A204.1 (cell line): ENCODE results near the gene FHOD3.
A peak's percentile ranks its signal among the peaks of the same experiment; 100 is the strongest.

Experiments
- FAIRE-seq: peaks from 2 replicates; lab custom pipeline; 2012; peaks lifted over from hg19 to GRCh38; lab: Jason Lieb, UNC

FHOD3 gene

DNA sequence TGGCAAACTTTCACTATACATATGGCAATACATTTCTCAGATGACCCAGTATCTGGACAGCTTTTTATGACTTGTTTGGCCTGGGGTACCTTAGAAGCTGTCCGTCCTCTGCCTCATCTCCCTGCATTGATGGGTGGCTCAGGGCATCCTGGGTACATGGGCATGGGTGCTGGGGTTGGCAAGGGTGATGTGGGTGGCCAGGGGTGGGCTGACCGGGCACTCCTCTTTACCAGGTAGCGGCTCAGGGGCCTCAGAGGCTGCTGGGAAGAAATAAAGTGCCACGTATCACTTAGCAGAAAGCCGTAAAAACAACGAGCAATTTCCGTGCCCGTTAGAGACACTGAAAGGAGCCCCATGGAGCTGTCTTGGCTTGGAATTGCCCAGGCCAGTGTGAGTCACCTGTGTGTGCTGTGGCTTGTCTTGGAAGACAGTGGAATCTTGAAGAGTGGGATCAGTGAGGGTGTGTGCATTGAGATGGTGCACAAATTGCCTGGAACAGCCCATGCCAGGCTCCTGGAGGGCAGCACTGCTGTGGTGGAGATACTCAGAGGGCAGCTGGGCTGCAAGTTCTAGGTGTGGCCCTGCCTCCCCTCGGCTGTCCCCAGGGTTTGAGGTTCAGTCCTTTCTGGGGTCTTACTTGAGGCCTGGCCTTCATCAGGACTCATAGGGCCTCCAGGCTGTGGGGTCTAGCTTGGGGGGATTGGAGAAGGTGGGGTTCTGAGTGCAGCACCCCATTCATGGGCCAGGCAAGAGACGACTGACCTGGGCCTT lies 88.8 kb downstream of the FHOD3 start:
- FAIRE-seq: no peak

DNA sequence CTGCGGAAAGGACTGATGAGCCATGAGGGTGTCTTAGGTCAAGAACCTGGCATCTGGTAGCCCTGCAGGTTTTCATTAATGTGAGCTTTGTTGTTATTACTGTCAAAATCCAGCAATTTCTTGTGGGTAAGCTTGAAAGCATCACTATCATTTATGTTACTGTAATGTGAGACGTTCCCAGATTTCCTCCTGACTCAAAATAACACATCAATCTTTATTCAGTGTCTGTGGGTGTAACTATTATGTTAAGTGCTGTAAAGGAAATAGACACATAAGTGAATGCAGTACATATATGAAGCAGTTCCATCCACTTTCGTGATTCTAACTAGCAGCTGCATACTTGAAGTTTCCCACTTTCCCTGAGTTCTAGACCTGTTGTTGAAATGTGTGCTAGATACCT lies 89.8 kb downstream of the FHOD3 start:
- no peak for FAIRE-seq

DNA sequence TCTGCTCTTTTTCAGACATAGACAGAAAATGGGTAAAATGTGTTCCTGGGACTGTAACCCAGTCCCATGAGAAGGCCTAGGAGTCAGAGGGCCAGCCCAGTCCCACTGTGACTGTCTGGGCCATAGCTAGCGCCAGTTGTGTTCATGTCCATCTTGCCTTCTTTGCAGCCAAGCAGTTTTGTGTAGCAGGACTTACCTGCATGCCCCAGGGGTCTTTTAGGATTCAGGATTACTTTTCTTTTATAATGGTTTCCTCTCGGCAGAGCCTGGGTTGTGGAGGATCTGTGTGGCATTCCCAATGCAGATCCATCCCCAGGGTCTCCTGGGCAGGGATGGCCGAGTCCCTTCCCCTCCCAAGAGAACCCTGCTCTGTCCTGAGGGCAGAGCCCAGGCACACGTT lies 90.8 kb downstream of the FHOD3 start:
- no peak for FAIRE-seq

DNA sequence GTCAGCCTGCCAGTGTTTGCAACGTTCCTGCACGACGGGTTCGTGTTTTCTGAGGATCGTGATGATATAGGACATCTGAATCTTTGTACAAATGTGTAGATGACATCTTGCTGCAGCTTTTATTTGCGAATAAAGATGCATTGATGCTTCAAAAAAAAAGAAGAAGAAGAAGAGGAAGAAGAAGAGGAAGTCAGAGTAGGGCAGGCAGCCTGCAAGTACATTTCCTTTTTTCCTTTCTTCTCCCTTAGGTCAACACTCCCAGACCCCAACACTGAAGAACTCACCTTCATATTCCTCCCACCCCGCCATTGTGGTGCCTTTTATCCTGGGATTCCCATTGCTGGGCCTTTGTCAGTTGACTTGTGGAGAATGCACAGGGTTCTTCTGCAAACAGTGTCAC lies 91.5 kb downstream of the FHOD3 start:
- FAIRE-seq: no peak

DNA sequence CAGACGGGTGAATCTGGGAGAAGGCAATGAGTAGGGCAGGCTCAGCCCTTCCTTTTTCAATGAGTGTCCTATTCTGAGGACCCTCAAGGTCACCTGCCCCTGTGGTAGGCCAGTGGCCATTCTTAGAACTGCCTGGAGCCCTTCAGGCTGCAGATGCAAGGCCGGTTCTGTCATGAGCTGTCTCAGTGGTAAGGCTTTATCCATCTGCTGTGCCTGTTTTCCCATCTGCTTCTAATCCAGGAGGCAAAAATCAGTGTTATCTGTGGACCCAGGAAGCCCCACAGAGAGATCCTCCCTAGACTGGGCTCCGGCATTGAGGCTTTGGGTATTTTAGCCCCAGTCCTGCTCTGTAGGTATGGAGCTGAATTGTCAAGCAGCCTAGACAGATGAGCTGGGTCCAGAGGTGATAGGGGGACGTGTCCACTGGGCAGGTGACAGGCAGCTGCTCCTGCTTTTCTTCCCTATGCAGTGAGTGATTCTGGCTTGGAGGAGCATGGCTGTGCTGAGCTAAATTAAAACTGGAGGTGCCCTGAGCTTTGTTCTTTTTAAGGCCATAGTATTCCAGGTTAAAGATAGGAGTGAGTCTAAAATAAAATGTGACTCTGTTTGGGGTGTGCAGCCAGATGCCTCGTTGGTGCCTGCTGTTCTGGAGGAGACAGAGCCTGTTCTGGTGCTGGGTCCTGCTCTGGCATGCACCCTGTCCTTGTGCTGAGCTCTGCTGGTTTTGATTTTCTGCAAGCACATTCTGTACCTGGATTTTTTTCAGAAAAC lies 92.5 kb downstream of the FHOD3 start:
- no peak for FAIRE-seq

GRCh38 chr18:36391426-36392145 lies 94.1 kb downstream of the FHOD3 start:
- no peak for FAIRE-seq

GRCh38 chr18:36392164-36392978 lies 94.9 kb downstream of the FHOD3 start:
- FAIRE-seq: no peak

DNA sequence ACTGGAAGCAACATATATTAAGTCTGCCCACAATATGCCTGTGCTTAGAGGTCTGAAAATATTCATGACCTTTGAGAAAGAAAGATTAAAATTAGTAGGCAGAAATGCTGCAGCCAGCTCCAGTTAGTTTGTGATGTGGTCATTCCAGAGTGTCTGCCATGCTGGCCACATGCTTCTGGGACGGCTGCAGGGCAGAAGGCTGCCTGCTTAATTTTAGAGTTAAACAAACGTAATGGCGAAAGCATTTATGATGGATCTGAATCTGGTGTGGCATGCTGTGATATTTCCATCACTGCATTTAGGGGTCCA lies 95.4 kb downstream of the FHOD3 start:
- FAIRE-seq: no peak

DNA sequence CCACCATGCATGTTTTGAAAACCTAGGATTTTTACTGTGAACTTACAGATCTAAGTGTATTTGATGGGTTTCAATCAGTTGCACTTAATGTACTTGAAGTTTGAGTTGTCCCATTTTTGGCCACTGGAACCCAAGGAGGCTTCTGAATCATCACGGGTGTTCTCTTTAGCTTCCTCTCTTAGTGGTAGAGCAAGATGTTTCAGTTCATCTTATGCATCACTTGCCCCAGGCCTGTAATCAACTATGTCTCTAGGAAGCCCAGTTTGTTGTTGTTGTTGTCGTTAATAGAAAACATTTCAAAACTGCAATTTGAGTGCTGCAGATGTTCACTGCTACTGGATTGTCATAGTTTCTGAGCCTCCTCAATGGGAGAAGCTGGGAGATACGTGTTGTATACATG lies 97.0 kb downstream of the FHOD3 start:
- no peak for FAIRE-seq

- FAIRE-seq: peak; percentile 65
Measured at GRCh38 chr18:36396190-36396589, 98.7 kb downstream of the FHOD3 start.

DNA sequence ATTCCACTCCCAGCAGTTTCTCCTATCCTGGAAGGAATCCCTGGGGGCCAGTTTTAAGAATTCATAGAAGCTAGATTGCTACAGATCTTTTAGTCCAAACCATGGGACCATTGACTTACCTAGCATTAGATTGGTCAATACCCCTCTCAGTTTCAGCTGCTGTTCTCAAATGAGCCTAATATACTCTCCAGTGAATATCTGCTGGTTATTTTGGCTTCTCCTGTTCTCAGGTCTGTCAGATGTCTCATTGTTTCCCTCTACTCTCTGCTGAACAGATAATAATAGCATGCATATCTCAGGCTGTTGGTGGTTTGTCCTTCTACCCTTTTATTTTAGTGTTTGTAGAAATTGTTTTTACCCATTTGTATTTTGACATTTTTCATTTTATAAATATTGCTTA lies 99.5 kb downstream of the FHOD3 start:
- no peak for FAIRE-seq

- FAIRE-seq: no peak
Measured at GRCh38 chr18:36398419-36398818, 100.9 kb downstream of the FHOD3 start.

DNA sequence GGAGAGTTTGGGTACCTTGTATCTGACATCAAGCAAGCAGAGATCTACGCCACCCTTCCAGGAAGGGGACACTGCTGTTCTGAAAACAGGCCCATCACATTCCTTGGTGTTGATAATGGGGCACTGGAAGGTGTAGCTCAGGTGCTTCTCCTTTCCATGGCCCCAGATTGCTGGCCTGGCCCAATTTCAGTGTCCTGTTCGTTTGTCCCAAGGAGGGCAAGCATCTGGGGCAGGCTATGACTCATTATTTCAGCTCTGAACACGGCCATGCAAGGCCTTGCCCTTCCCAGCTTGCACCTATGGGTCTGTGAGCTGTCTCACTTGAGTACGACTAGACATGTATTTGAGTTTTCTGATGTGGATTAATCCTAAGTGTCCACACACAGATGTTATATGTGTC lies 101.5 kb downstream of the FHOD3 start:
- no peak for FAIRE-seq

- no peak for FAIRE-seq
Measured at GRCh38 chr18:36401462-36401861, 103.9 kb downstream of the FHOD3 start.

DNA sequence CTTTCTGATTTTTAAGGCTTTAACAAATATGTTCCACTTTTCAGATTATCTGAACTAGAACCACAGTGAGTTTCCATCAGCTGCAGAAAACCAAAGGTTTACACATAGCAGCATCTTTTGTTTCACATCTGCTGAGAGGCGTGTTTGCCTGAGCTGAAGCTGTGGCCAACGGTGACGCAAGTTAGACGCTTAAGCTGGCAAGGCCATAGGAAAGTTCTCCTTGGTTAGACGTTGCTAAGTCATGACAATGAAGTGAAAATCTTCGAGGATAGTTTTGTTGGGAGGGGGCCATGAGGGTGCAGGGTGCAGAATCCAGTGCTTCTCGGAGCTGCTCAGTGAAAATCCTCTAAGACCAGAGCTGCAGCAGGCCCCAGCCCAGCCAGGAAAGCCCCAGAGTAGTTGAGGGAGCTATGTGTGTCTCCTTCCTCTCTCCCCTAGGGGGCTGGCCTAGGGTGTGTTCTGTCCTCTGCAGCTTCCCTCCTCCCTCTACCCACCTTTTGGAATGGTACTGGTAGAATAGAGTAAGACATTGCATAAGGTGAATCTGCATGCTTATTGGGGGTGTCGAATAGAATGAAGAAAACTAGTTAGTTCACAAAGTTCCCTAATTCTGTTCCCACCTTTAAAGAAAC lies 105.4 kb downstream of the FHOD3 start:
- no peak for FAIRE-seq

- no peak for FAIRE-seq
Measured at GRCh38 chr18:36403896-36404820, 106.6 kb downstream of the FHOD3 start.

GRCh38 chr18:36405611-36406010 lies 108.1 kb downstream of the FHOD3 start:
- FAIRE-seq: no peak

GRCh38 chr18:36406805-36407204 lies 109.3 kb downstream of the FHOD3 start:
- FAIRE-seq: no peak

GRCh38 chr18:36408606-36409005 lies 111.1 kb downstream of the FHOD3 start:
- no peak for FAIRE-seq

GRCh38 chr18:36409779-36410178 lies 112.3 kb downstream of the FHOD3 start:
- FAIRE-seq: no peak

DNA sequence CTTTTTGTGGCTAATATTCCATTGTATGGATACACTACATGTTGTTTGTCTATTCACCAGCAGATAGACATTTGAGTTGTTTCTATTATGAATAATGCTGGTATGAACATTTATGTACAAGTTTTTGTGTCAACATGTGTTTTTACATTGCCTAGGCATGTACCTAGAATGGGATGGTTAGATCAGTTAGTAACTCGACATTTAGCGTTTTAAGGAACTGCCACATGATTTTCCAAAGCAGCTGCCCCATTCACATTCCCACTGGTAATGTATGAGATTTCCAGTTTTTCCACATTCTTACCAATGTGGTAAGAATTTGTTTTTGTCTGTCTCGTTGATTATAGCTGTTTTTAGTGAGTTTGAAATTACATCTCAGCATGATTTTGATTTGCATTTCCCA lies 112.8 kb downstream of the FHOD3 start:
- FAIRE-seq: no peak
